Immature natural killer cell (primary cell): Measurements from ENCODE around the gene LRP6. TPM values are rescaled to one million over a fixed set of nuclear protein-coding genes. Genes with fewer than 3 reads are reported as not detected.

Experiments
- DNase-seq, 3 donors: peaks; one replicate each; pipeline ENCODE4 v3.0.0; 2022; ENCODE audit warnings: mixed read lengths in 1 of 3
- H3K27ac Mint-ChIP-seq, 6 donors: one replicate each; pipeline ENCODE4 v1.8.0; 2020; ENCODE audit warnings: mixed read lengths in 6 of 6, mild to moderate bottlenecking in 5 of 6, inconsistent platforms in 4 of 6, moderate library complexity in 3 of 6
- H3K27me3 Mint-ChIP-seq, 3 donors: one replicate each; pipeline ENCODE4 v1.8.0; 2020 to 2021; ENCODE audit warnings: low read depth in 3 of 3, mild to moderate bottlenecking in 3 of 3, mixed read lengths in 3 of 3, moderate library complexity in 3 of 3, inconsistent platforms in 1 of 3
- H3K36me3 Mint-ChIP-seq, 3 donors: one replicate each; pipeline ENCODE4 v1.8.0; 2020; ENCODE audit warnings: mixed read lengths in 3 of 3, inconsistent platforms in 2 of 3, mild to moderate bottlenecking in 2 of 3
- H3K4me1 Mint-ChIP-seq, 2 donors: one replicate each; pipeline ENCODE4 v1.8.0; 2020; ENCODE audit warnings: inconsistent platforms in 2 of 2, mild to moderate bottlenecking in 2 of 2, mixed read lengths in 2 of 2, moderate library complexity in 1 of 2
- H3K4me3 Mint-ChIP-seq, 5 donors: one replicate each; pipeline ENCODE4 v1.8.0; 2020; ENCODE audit warnings: mild to moderate bottlenecking in 5 of 5, mixed read lengths in 5 of 5, inconsistent platforms in 3 of 5, moderate library complexity in 3 of 5
- H3K9me3 Mint-ChIP-seq, 6 donors: one replicate each; pipeline ENCODE4 v1.8.0; 2020; ENCODE audit warnings: mild to moderate bottlenecking in 6 of 6, mixed read lengths in 6 of 6, inconsistent platforms in 4 of 6, moderate library complexity in 3 of 6
- polyA plus RNA-seq, 3 donors: library from polyadenylated mRNA; unstranded; fragments of 300-500 nt; fragmentation: Illumina TruSeq; gene quantifications; one replicate each; pipeline ENCODE4 v1.2.3, GENCODE V29; 2021

The LRP6 gene
- polyA plus RNA-seq, 3 donors from 2014 or later, result not detected

GRCh38 chr12:12070674-12071656 is 195.9 kb downstream of the LRP6 start, which contains the start of gene BCL2L14:
TSS of gene BCL2L14 (plus strand) at chr12:12070939. CDS start at chr12:12079306, 8,367 bp downstream.
- H3K36me3 Mint-ChIP-seq, result no peaks in the 10 kb centered on the region
- peak within 1 kb of the TSS in 3 of 5 donors; percentile 0 to 58 (median 57) for H3K4me3 Mint-ChIP-seq
- peaks cover 5 to 10% (median 9%) of the 10 kb centered on the region in 3 donors for H3K27me3 Mint-ChIP-seq
- peaks cover 0 to 7% of the 10 kb centered on the region in 2 donors for H3K4me1 Mint-ChIP-seq
- no peak within 1 kb of the TSS for H3K27ac Mint-ChIP-seq
- no peaks in the 10 kb centered on the region for H3K9me3 Mint-ChIP-seq
- no peak for DNase-seq

GRCh38 chr12:12069821-12070548 is 196.9 kb downstream of the LRP6 start:
- H3K9me3 Mint-ChIP-seq, result no peaks in the 10 kb centered on the region
- no peak overlapping the region for H3K27ac Mint-ChIP-seq
- peaks cover 0 to 7% of the 10 kb centered on the region in 2 donors for H3K4me1 Mint-ChIP-seq
- no peak overlapping the region for H3K4me3 Mint-ChIP-seq
- peaks cover 5 to 9% (median 6%) of the 10 kb centered on the region in 3 donors for H3K27me3 Mint-ChIP-seq
- no peak for DNase-seq
- H3K36me3 Mint-ChIP-seq, result no peaks in the 10 kb centered on the region

GRCh38 chr12:12068751-12069150 is 198.1 kb downstream of the LRP6 start:
- Mint-ChIP-seq H3K27me3 (peaks cover 5 to 9% (median 6%) of the 10 kb centered on the region in 3 donors), H3K27ac (no peak overlapping the region), H3K36me3 (no peaks in the 10 kb centered on the region), H3K4me1 (peaks cover 0 to 7% of the 10 kb centered on the region in 2 donors), H3K4me3 (no peak overlapping the region), H3K9me3 (no peaks in the 10 kb centered on the region)
- no peak for DNase-seq

Other genes with a start within 250 kb of the LRP6 start
- gene BCL2L14, start 196.1 kb downstream of the LRP6 start, polyA plus RNA-seq, result not detected
- gene MANSC1, start 83.2 kb upstream of the LRP6 start, polyA plus RNA-seq, result under 1 TPM in 2 of 3 donors, not detected in 1; 0.09 to 0.77 TPM
- 10 to 100 TPM; 16.7 to 34.5 (median 25.6) TPM for gene BORCS5, start 90.0 kb upstream of the LRP6 start, polyA plus RNA-seq